ENCODE measurements around the gene CEMIP.

The CEMIP gene

GRCh38 chr15:80904998-80905397 is 125.8 kb downstream of the CEMIP start:
- no peak for DNase-seq

GRCh38 chr15:80906159-80906766 is 127.1 kb downstream of the CEMIP start:
- no peak for DNase-seq

- DNase-seq, result no peak
Observed at GRCh38 chr15:80911821-80912220, 132.7 kb downstream of the CEMIP start.

- DNase-seq, result no peak
Observed at GRCh38 chr15:80912673-80913072, 133.5 kb downstream of the CEMIP start.

GRCh38 chr15:80913541-80913940 is 134.4 kb downstream of the CEMIP start:
- no peak for DNase-seq

- no peak for DNase-seq
Observed at GRCh38 chr15:80915472-80915871, 136.3 kb downstream of the CEMIP start.

- DNase-seq, result no peak
Observed at GRCh38 chr15:80916056-80916455, 136.9 kb downstream of the CEMIP start.

GRCh38 chr15:80918196-80918783 is 139.1 kb downstream of the CEMIP start:
- DNase-seq, result no peak

GRCh38 chr15:80920271-80920699 is 141.1 kb downstream of the CEMIP start:
- no peak for DNase-seq

GRCh38 chr15:80921736-80922410 is 142.7 kb downstream of the CEMIP start:
- DNase-seq, result no peak

- no peak for DNase-seq
Observed at GRCh38 chr15:80923668-80924067, 144.5 kb downstream of the CEMIP start.

GRCh38 chr15:80924278-80924677 is 145.1 kb downstream of the CEMIP start:
- DNase-seq, result no peak

GRCh38 chr15:80925597-80926059 is 146.5 kb downstream of the CEMIP start:
- DNase-seq, result no peak

GRCh38 chr15:80926126-80926525 is 147.0 kb downstream of the CEMIP start:
- DNase-seq, result no peak

- no peak for DNase-seq
Observed at GRCh38 chr15:80929225-80929624, 150.1 kb downstream of the CEMIP start.

GRCh38 chr15:80929689-80930088 is 150.5 kb downstream of the CEMIP start:
- no peak for DNase-seq

GRCh38 chr15:80931191-80931590 is 152.0 kb downstream of the CEMIP start:
- DNase-seq, result no peak

- DNase-seq, result no peak
Observed at GRCh38 chr15:80931721-80932512, 152.7 kb downstream of the CEMIP start.

- DNase-seq, result no peak
Observed at GRCh38 chr15:80932513-80932815, 153.3 kb downstream of the CEMIP start.

GRCh38 chr15:80932989-80933388 is 153.8 kb downstream of the CEMIP start:
- DNase-seq, result no peak

- DNase-seq, result no peak
Observed at GRCh38 chr15:80934761-80935221, 155.6 kb downstream of the CEMIP start.

GRCh38 chr15:80936288-80937078 is 157.3 kb downstream of the CEMIP start:
- no peak for DNase-seq

- no peak for DNase-seq
Observed at GRCh38 chr15:80937718-80938117, 158.5 kb downstream of the CEMIP start.
